Measurements from ENCODE around the gene TIAM2.
A peak's percentile ranks its signal among the peaks of the same experiment; 100 is the strongest.

TIAM2 gene

GRCh38 chr6:154995254-154996015 is at the start of gene TIAM2:
Gene TIAM2, plus strand, starts transcription at chr6:154995315. Its CDS starts 133,909 bp downstream, at chr6:155129224.
- H3K27ac ChIP-seq (ENCODE audit: low read length): no peak within 1 kb of the TSS
- no peak for DNase-seq (ENCODE audit: low read depth, low spot score)
- no peaks in the 10 kb centered on the region for H3K36me3 ChIP-seq (ENCODE audit: control insufficient read depth, insufficient read depth, low read length)
- H3K9me3 ChIP-seq (ENCODE audit: control insufficient read depth, insufficient read depth, low read length): no peaks in the 10 kb centered on the region
- no peaks in the 10 kb centered on the region for H3K27me3 ChIP-seq (ENCODE audit: control insufficient read depth, insufficient read depth, low read length)
- WGBS (ENCODE audit: insufficient coverage, insufficient read length): no CpG with 5 or more reads among the region's 102 CpGs
- H3K4me3 ChIP-seq (ENCODE audit: low read length): peak within 1 kb of the TSS; percentile 95
- no peaks in the 10 kb centered on the region; the same call in 1 of the 2 replicates for H3K4me1 ChIP-seq (ENCODE audit: control insufficient read depth, insufficient read depth, low read length)

DNA sequence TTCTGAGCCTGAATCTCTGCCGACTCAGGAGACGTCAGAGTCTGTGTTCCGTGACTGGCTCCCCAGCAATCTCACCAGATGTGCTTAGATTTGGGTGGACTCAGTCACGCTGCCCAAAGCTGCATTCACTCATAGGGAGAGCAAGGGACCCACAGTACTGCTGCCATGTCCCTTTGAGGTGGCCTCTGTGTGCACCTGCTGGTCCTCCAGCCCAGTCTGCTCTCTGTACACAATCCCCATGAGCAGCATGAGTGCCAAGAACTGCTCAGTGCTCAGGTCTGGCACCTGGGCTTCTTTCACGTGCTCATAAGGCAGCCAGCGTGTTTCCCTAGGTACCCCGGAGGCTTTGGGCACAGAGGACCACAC is 44.2 kb upstream of the TIAM2 start:
- no CpG with 5 or more reads among the region's 7 CpGs for WGBS (ENCODE audit: insufficient coverage, insufficient read length)
- DNase-seq (ENCODE audit: low read depth, low spot score): no peak
- no peaks in the 10 kb centered on the region for H3K36me3 ChIP-seq (ENCODE audit: control insufficient read depth, insufficient read depth, low read length)
- H3K9me3 ChIP-seq (ENCODE audit: control insufficient read depth, insufficient read depth, low read length): peaks cover 2% of the 10 kb centered on the region; the same call in 1 of the 2 replicates
- no peak overlapping the region for H3K27ac ChIP-seq (ENCODE audit: low read length)
- H3K27me3 ChIP-seq (ENCODE audit: control insufficient read depth, insufficient read depth, low read length): no peaks in the 10 kb centered on the region
- no peaks in the 10 kb centered on the region for H3K4me1 ChIP-seq (ENCODE audit: control insufficient read depth, insufficient read depth, low read length)
- H3K4me3 ChIP-seq (ENCODE audit: low read length): no peak overlapping the region

DNA sequence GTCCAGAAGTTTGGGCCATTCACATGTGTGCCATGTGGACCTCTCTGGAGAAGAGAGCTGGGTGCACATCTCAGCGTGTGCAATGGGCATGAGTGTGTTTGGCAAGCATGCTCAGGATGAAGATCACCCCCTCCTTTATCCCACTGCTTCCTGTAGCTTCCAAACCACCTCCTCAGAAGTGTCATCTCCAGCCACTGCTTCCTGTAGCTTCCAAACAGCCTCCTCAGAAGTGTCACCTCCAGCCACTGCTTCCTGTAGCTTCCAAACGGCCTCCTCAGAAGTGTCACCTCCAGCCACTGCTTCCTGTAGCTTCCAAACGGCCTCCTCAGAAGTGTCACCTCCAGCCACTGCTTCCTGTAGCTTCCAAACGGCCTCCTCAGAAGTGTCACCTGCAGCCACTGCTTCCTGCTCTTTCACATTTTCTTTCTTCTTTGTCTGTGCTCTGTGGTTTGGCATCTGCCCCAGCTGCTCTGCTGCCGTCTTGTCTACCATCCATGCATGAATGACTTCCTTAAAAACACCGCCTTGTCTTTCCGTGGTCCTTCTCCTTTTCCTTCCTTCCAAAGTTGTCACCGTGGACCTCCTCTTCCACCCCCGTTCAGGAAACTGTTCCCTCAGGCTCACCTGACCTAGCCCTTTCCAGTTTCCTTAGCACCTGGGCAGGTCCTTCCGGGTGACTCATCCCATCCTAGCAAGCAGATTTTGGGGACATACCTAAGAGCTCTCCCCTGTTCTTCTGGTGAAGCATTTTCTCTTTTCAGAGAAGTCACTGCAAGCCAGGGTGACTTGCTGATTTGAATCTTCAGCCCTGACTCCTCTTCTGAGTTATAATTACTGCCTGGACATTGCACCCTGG is 43.5 kb upstream of the TIAM2 start:
- no peak overlapping the region for H3K27ac ChIP-seq (ENCODE audit: low read length)
- H3K36me3 ChIP-seq (ENCODE audit: control insufficient read depth, insufficient read depth, low read length): no peaks in the 10 kb centered on the region
- H3K4me1 ChIP-seq (ENCODE audit: control insufficient read depth, insufficient read depth, low read length): no peaks in the 10 kb centered on the region
- no peak overlapping the region for H3K4me3 ChIP-seq (ENCODE audit: low read length)
- WGBS (ENCODE audit: insufficient coverage, insufficient read length): no CpG with 5 or more reads among the region's 10 CpGs
- H3K9me3 ChIP-seq (ENCODE audit: control insufficient read depth, insufficient read depth, low read length): peaks cover 2% of the 10 kb centered on the region; the same call in 1 of the 2 replicates
- no peaks in the 10 kb centered on the region for H3K27me3 ChIP-seq (ENCODE audit: control insufficient read depth, insufficient read depth, low read length)
- DNase-seq (ENCODE audit: low read depth, low spot score): no peak

DNA sequence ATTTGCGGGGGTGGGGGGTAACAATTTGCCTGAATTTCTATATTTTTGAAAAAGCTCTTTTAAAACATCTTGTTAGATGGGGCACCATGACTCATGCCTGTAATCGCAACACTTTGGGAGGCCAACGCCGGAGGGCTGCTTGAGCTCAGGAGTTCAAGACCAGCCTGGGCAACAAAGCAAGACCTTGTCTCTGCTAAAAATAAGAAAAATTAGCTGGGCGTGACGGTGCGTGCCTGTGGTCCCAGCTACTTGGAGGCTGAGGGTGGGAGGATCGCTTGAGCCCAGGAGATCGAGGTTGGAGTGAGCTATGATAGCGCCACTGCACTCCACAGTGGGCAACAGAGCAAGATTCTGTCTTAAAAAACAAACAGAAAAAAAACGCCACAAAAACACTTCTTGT is 41.5 kb upstream of the TIAM2 start:
- peaks cover 2% of the 10 kb centered on the region; the same call in 1 of the 2 replicates for H3K9me3 ChIP-seq (ENCODE audit: control insufficient read depth, insufficient read depth, low read length)
- H3K4me3 ChIP-seq (ENCODE audit: low read length): no peak overlapping the region
- no peaks in the 10 kb centered on the region for H3K36me3 ChIP-seq (ENCODE audit: control insufficient read depth, insufficient read depth, low read length)
- H3K27me3 ChIP-seq (ENCODE audit: control insufficient read depth, insufficient read depth, low read length): no peaks in the 10 kb centered on the region
- no peaks in the 10 kb centered on the region for H3K4me1 ChIP-seq (ENCODE audit: control insufficient read depth, insufficient read depth, low read length)
- no peak overlapping the region for H3K27ac ChIP-seq (ENCODE audit: low read length)
- no peak for DNase-seq (ENCODE audit: low read depth, low spot score)
- no CpG with 5 or more reads among the region's 11 CpGs for WGBS (ENCODE audit: insufficient coverage, insufficient read length)

- Histone ChIP-seq H3K27me3 (ENCODE audit: control insufficient read depth, insufficient read depth, low read length) (no peaks in the 10 kb centered on the region), H3K27ac (ENCODE audit: low read length) (no peak overlapping the region), H3K4me1 (ENCODE audit: control insufficient read depth, insufficient read depth, low read length) (no peaks in the 10 kb centered on the region), H3K4me3 (ENCODE audit: low read length) (no peak overlapping the region), H3K36me3 (ENCODE audit: control insufficient read depth, insufficient read depth, low read length) (no peaks in the 10 kb centered on the region), H3K9me3 (ENCODE audit: control insufficient read depth, insufficient read depth, low read length) (peaks cover 2% of the 10 kb centered on the region; the same call in 1 of the 2 replicates)
- no peak for DNase-seq (ENCODE audit: low read depth, low spot score)
- no CpG with 5 or more reads among the region's 4 CpGs for WGBS (ENCODE audit: insufficient coverage, insufficient read length)
Observed at GRCh38 chr6:154954347-154954746, 40.8 kb upstream of the TIAM2 start.

DNA sequence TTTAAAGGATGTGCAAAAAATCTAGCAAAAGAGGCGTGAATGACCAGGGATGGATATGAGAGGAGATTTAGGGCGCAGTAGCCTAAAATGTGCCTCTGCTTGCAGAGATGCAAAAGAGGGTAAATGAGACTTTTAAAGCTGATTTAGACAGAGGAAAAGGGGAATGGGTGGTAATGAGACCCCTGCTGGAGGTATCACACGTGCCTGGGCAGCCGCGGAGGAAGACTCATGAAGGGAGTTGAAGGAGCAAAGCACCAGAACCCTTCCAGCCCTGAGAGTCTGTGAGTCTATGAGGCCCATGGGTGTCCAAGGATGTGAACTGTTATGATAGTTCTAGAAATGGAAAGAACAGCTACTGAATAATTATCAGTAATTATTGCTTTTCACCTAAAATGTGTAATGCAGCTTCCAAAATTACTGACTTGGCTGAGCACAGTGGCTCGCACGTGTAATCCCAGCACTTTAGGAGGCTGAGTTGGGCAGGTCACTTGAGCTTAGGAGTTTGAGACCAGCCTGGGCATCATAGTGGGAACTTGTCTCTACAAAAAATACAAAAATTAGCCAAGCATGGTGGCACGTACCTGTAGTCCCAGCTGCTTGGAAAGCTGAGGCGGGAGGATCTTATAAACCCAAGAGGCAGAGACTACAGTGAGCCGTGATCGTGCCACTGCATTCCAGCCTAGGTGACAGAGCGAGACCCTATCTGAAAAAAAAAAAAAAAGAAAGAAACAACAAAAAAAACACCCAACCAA is 38.2 kb upstream of the TIAM2 start:
- Histone ChIP-seq H3K9me3 (ENCODE audit: control insufficient read depth, insufficient read depth, low read length) (no peaks in the 10 kb centered on the region), H3K27me3 (ENCODE audit: control insufficient read depth, insufficient read depth, low read length) (no peaks in the 10 kb centered on the region), H3K36me3 (ENCODE audit: control insufficient read depth, insufficient read depth, low read length) (no peaks in the 10 kb centered on the region), H3K4me3 (ENCODE audit: low read length) (no peak overlapping the region), H3K4me1 (ENCODE audit: control insufficient read depth, insufficient read depth, low read length) (no peaks in the 10 kb centered on the region), H3K27ac (ENCODE audit: low read length) (no peak overlapping the region)
- no CpG with 5 or more reads among the region's 12 CpGs for WGBS (ENCODE audit: insufficient coverage, insufficient read length)
- no peak for DNase-seq (ENCODE audit: low read depth, low spot score)

- Histone ChIP-seq H3K27ac (ENCODE audit: low read length) (no peak overlapping the region), H3K27me3 (ENCODE audit: control insufficient read depth, insufficient read depth, low read length) (no peaks in the 10 kb centered on the region), H3K4me1 (ENCODE audit: control insufficient read depth, insufficient read depth, low read length) (no peaks in the 10 kb centered on the region; the same call in 1 of the 2 replicates), H3K36me3 (ENCODE audit: control insufficient read depth, insufficient read depth, low read length) (no peaks in the 10 kb centered on the region), H3K4me3 (ENCODE audit: low read length) (no peak overlapping the region), H3K9me3 (ENCODE audit: control insufficient read depth, insufficient read depth, low read length) (no peaks in the 10 kb centered on the region)
- DNase-seq (ENCODE audit: low read depth, low spot score): no peak
- no CpG with 5 or more reads among the region's 7 CpGs for WGBS (ENCODE audit: insufficient coverage, insufficient read length)
Observed at GRCh38 chr6:154958469-154958868, 36.6 kb upstream of the TIAM2 start.

DNA sequence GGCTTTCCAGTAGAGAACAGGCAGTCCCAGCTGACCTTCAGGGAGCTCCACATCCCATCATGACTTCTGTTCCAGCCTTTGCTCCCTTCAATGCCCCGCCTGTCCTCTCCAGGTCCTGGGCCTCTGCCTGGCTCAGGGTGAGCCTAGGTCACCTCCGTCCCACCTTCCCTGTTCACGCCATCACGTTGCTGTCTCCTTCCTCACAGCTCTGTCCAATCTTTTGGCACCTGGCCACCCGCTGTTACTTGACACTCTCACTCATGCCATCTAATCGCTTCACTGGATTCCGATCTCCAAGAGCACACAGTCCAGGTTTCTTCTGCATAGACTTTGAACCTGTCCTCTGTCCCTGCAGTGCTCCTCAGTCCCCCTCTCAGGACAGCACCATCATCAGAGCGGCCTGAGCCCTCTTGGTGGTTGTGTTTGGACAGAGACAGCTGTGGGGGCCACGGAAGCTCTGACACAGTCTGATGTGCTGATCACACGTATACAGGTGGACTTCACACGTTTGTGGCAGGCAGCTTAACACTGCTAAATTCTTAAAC is 34.7 kb upstream of the TIAM2 start:
- WGBS (ENCODE audit: insufficient coverage, insufficient read length): no CpG with 5 or more reads among the region's 11 CpGs
- H3K4me1 ChIP-seq (ENCODE audit: control insufficient read depth, insufficient read depth, low read length): no peaks in the 10 kb centered on the region; the same call in 1 of the 2 replicates
- H3K36me3 ChIP-seq (ENCODE audit: control insufficient read depth, insufficient read depth, low read length): no peaks in the 10 kb centered on the region
- no peaks in the 10 kb centered on the region for H3K27me3 ChIP-seq (ENCODE audit: control insufficient read depth, insufficient read depth, low read length)
- no peak for DNase-seq (ENCODE audit: low read depth, low spot score)
- no peak overlapping the region for H3K27ac ChIP-seq (ENCODE audit: low read length)
- H3K9me3 ChIP-seq (ENCODE audit: control insufficient read depth, insufficient read depth, low read length): no peaks in the 10 kb centered on the region
- H3K4me3 ChIP-seq (ENCODE audit: low read length): no peak overlapping the region

GRCh38 chr6:154960854-154961530 is 34.1 kb upstream of the TIAM2 start:
- no peak overlapping the region for H3K27ac ChIP-seq (ENCODE audit: low read length)
- DNase-seq (ENCODE audit: low read depth, low spot score): no peak
- WGBS (ENCODE audit: insufficient coverage, insufficient read length): no CpG with 5 or more reads among the region's 6 CpGs
- H3K36me3 ChIP-seq (ENCODE audit: control insufficient read depth, insufficient read depth, low read length): no peaks in the 10 kb centered on the region
- no peak overlapping the region for H3K4me3 ChIP-seq (ENCODE audit: low read length)
- no peaks in the 10 kb centered on the region for H3K27me3 ChIP-seq (ENCODE audit: control insufficient read depth, insufficient read depth, low read length)
- H3K4me1 ChIP-seq (ENCODE audit: control insufficient read depth, insufficient read depth, low read length): no peaks in the 10 kb centered on the region; the same call in 1 of the 2 replicates
- no peaks in the 10 kb centered on the region for H3K9me3 ChIP-seq (ENCODE audit: control insufficient read depth, insufficient read depth, low read length)
